ENCODE measurements around the gene CUBN. TPM values are rescaled to one million over a fixed set of nuclear protein-coding genes. Genes with fewer than 3 reads are reported as not detected.

Gene CUBN
- total RNA-seq, 1 donor from 2014 or later, result 6.8 TPM

DNA sequence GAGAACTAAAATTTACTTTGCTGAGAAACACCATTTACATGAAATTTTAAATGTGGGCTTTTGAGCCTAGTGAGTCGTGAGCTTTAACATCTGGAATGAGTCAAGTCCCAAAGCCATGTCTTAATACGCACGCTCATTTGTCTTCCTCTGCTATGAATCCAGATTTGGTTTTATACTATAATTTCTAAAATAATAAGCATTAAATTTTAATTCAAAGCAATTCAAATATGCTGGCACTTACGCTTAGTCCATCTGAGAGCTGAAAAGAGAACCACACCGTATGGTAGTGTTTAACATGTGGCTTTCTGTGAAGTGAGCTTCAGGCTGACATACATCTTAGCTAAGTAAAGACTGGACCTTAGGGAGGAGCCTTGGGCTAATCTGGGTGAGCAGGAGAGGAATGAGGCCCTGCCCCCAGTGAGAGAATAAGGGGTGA lies 52.2 kb downstream of the CUBN start:
- peak overlapping the region; percentile 82 to 84 for H3K27ac ChIP-seq
- intact Hi-C loops (cut with DNase I), result loop anchor here (5.0 to 10.0 kb wide), 4 partner anchors 65 to 233 kb away; partner anchors contain the start of genes TRDMT1 and VIM

DNA sequence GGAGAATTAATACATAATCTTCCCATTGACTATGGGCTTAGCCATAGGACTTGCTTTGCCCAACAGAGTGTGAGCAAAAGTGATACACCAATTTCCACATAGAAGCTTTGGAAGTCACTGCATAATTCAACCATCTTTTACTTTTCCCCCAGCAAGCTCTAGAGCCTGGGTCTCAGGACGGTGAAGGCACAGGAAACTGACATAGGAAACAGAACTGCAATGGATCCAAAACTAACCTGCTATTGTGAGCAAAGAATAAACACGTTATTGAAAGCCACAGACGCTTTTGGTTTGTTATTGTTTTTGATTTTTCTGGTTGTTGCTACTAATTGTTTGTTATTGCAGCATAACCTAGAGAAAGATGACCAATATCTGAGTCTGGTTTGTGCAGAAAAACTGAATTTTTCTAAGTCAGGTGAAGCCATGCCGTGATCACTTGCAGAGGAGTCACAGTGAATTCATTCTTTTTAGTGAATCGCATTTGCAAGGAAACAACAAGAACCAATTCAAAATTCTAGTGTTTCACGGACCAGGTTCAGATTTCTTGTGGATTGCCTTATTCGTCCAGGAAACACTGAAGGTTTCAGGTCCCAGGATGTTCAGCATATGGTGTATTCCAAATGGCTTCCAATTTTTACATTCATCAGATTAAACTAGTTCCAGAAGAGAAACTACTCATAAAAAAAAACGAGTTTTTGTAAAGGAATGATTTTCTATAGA lies 52.8 kb downstream of the CUBN start:
- H3K4me1 ChIP-seq, result peaks cover 0 to 27% of the 10 kb centered on the region in 2 donors
- no peak for DNase-seq (ENCODE audit: low spot score in 2 of 2)
- no peaks in the 10 kb centered on the region for H3K36me3 ChIP-seq
- TF ChIP-seq, protein P1, sequence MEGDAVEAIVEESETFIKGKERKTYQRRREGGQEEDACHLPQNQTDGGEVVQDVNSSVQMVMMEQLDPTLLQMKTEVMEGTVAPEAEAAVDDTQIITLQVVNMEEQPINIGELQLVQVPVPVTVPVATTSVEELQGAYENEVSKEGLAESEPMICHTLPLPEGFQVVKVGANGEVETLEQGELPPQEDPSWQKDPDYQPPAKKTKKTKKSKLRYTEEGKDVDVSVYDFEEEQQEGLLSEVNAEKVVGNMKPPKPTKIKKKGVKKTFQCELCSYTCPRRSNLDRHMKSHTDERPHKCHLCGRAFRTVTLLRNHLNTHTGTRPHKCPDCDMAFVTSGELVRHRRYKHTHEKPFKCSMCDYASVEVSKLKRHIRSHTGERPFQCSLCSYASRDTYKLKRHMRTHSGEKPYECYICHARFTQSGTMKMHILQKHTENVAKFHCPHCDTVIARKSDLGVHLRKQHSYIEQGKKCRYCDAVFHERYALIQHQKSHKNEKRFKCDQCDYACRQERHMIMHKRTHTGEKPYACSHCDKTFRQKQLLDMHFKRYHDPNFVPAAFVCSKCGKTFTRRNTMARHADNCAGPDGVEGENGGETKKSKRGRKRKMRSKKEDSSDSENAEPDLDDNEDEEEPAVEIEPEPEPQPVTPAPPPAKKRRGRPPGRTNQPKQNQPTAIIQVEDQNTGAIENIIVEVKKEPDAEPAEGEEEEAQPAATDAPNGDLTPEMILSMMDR (IDR thresholded peaks at IDR 0.05), result no peak
- intact Hi-C loops (cut with DNase I), result loop anchor here (5.0 to 10.0 kb wide), 4 partner anchors 66 to 232 kb away; partner anchors contain the start of genes TRDMT1 and VIM
- H3K9me3 ChIP-seq, result no peaks in the 10 kb centered on the region
- peak overlapping the region; percentile 82 to 84 for H3K27ac ChIP-seq
- H3K27me3 ChIP-seq, result no peaks in the 10 kb centered on the region
- no peak overlapping the region for H3K4me3 ChIP-seq

More for the DNA sequence above, 52.2 kb downstream of the CUBN start:
- Histone ChIP-seq H3K9me3 (no peaks in the 10 kb centered on the region), H3K4me3 (no peak overlapping the region), H3K27me3 (no peaks in the 10 kb centered on the region), H3K4me1 (peaks cover 0 to 21% of the 10 kb centered on the region in 2 donors), H3K36me3 (no peaks in the 10 kb centered on the region)
- TF ChIP-seq, protein P1 (IDR thresholded peaks at IDR 0.05), result no peak
- DNase-seq (ENCODE audit: low spot score in 2 of 2), result no peak

- no peaks in the 10 kb centered on the region for H3K27me3 ChIP-seq
- DNase-seq (ENCODE audit: low spot score in 2 of 2), result peak in 1 of 2 donors; percentile 75
- no peak overlapping the region for H3K4me3 ChIP-seq
- H3K36me3 ChIP-seq, result no peaks in the 10 kb centered on the region
- H3K4me1 ChIP-seq, result peaks cover 0 to 27% of the 10 kb centered on the region in 2 donors
- intact Hi-C loops (cut with DNase I), result loop anchor here (2.0 to 10.0 kb wide), 5 partner anchors 67 to 231 kb away; partner anchors contain the start of genes TRDMT1 and VIM
- H3K27ac ChIP-seq, result peak overlapping the region; percentile 82 to 84
- TF ChIP-seq, protein P1 (IDR thresholded peaks at IDR 0.05), result no peak
- H3K9me3 ChIP-seq, result no peaks in the 10 kb centered on the region
Measured at GRCh38 chr10:17075533-17076359, 53.9 kb downstream of the CUBN start.

GRCh38 chr10:17074541-17074847 lies 55.1 kb downstream of the CUBN start:
- H3K27ac ChIP-seq, result peak overlapping the region; percentile 82 to 84
- TF ChIP-seq, protein P1 (IDR thresholded peaks at IDR 0.05), result no peak
- H3K36me3 ChIP-seq, result no peaks in the 10 kb centered on the region
- no peaks in the 10 kb centered on the region for H3K27me3 ChIP-seq
- no peaks in the 10 kb centered on the region for H3K9me3 ChIP-seq
- no peak overlapping the region for H3K4me3 ChIP-seq
- intact Hi-C loops (cut with DNase I), result loop anchor here (2.0 to 10.0 kb wide), 2 partner anchors 72 to 230 kb away; no protein-coding TSS in a partner anchor
- H3K4me1 ChIP-seq, result peaks cover 0 to 27% of the 10 kb centered on the region in 2 donors
- no peak for DNase-seq (ENCODE audit: low spot score in 2 of 2)

- Histone ChIP-seq H3K27ac (peak overlapping the region in 1 of 2 donors; percentile 82), H3K9me3 (no peaks in the 10 kb centered on the region), H3K4me3 (no peak overlapping the region), H3K27me3 (no peaks in the 10 kb centered on the region), H3K36me3 (no peaks in the 10 kb centered on the region), H3K4me1 (peaks cover 0 to 27% of the 10 kb centered on the region in 2 donors)
- intact Hi-C loops (cut with DNase I), result loop anchor here (2.0 to 10.0 kb wide), 2 partner anchors 71 to 229 kb away; no protein-coding TSS in a partner anchor
- DNase-seq (ENCODE audit: low spot score in 2 of 2), result no peak
- TF ChIP-seq, protein P1 (IDR thresholded peaks at IDR 0.05), result no peak
Measured at GRCh38 chr10:17073725-17074540, 55.7 kb downstream of the CUBN start.

Measured in ascending aorta (tissue), 2 donors.